Retinal pigment epithelial cell (primary cell): ENCODE results near the gene WNT3A.

Experiments
- DNase-seq: peaks from one replicate; pipeline ENCODE4 v3.0.0-alpha.2; 2010; ENCODE audit warnings: low read depth
- H3K4me3 ChIP-seq: 2 replicates; pipeline ENCODE4 v1.5.1; 2011; ENCODE audit warnings: mild to moderate bottlenecking, low read length, control low read depth, moderate library complexity
- CTCF ChIP-seq: conservative IDR thresholded peaks from 2 replicates; pipeline ENCODE4 v1.5.1; 2011; ENCODE audit warnings: low read depth, low read length, control low read depth, inconsistent platforms

The WNT3A gene

GRCh38 chr1:228048120-228048519 lies 41.3 kb downstream of the WNT3A start:
- H3K4me3 ChIP-seq: no peak overlapping the region
- no peak for TF ChIP-seq CTCF
- DNase-seq: no peak

- no peak for DNase-seq
- TF ChIP-seq CTCF: no peak
- no peak overlapping the region for H3K4me3 ChIP-seq
Measured at GRCh38 chr1:228048659-228049298, 42.0 kb downstream of the WNT3A start.

GRCh38 chr1:228050571-228051231 lies 43.9 kb downstream of the WNT3A start:
- no peak overlapping the region for H3K4me3 ChIP-seq
- TF ChIP-seq CTCF: no peak
- DNase-seq: no peak

GRCh38 chr1:228058172-228058948 lies 51.6 kb downstream of the WNT3A start:
- H3K4me3 ChIP-seq: no peak overlapping the region
- no peak for DNase-seq
- TF ChIP-seq CTCF: no peak

- DNase-seq: no peak
- no peak for TF ChIP-seq CTCF
- no peak overlapping the region for H3K4me3 ChIP-seq
Measured at GRCh38 chr1:228058949-228059633, 52.3 kb downstream of the WNT3A start.

GRCh38 chr1:228059634-228060457 lies 53.0 kb downstream of the WNT3A start:
- no peak for DNase-seq
- TF ChIP-seq CTCF: no peak
- H3K4me3 ChIP-seq: peak overlapping the region; percentile 4
